HG03135 (cell line): ENCODE data around the gene CEP128.

Source experiments
- ATAC-seq: cut with Tn5 transposase; IDR thresholded peaks from one replicate; pipeline ENCODE4 v1.9.1; 2021; ENCODE audit warnings: mild to moderate bottlenecking, moderate library complexity; ENCODE audit not compliant: unreplicated experiment

CEP128 gene

GRCh38 chr14:80496090-80496489, 445.4 kb downstream of the CEP128 start:
- no peak for ATAC-seq

- ATAC-seq: no peak
Observed at GRCh38 chr14:80494769-80495168, 446.8 kb downstream of the CEP128 start.

GRCh38 chr14:80493620-80494019, 447.9 kb downstream of the CEP128 start:
- no peak for ATAC-seq

GRCh38 chr14:80491650-80492049, 449.9 kb downstream of the CEP128 start:
- ATAC-seq: no peak

- no peak for ATAC-seq
Observed at GRCh38 chr14:80491131-80491530, 450.4 kb downstream of the CEP128 start.

GRCh38 chr14:80489513-80489912, 452.0 kb downstream of the CEP128 start:
- ATAC-seq: no peak

GRCh38 chr14:80485764-80486163, 455.8 kb downstream of the CEP128 start:
- no peak for ATAC-seq

GRCh38 chr14:80483331-80483730, 458.2 kb downstream of the CEP128 start:
- no peak for ATAC-seq

- ATAC-seq: no peak
Observed at GRCh38 chr14:80477388-80478160, 464.0 kb downstream of the CEP128 start.

GRCh38 chr14:80475074-80475473, 466.5 kb downstream of the CEP128 start:
- no peak for ATAC-seq

- ATAC-seq: no peak
Observed at GRCh38 chr14:80468331-80469122, 473.0 kb downstream of the CEP128 start.

- no peak for ATAC-seq
Observed at GRCh38 chr14:80465546-80466220, 475.9 kb downstream of the CEP128 start.

- ATAC-seq: no peak
Observed at GRCh38 chr14:80464531-80465149, 476.9 kb downstream of the CEP128 start.

GRCh38 chr14:80456209-80456608, 485.3 kb downstream of the CEP128 start:
- ATAC-seq: no peak

GRCh38 chr14:80455031-80455430, 486.5 kb downstream of the CEP128 start:
- ATAC-seq: no peak

GRCh38 chr14:80448267-80448666, 493.3 kb downstream of the CEP128 start:
- ATAC-seq: no peak

GRCh38 chr14:80447392-80447791, 494.1 kb downstream of the CEP128 start:
- ATAC-seq: no peak
